HG03108 (cell line): ENCODE results near the gene TFAP2C.
"Not testable (repeated sequence)": the region's sequence is repeated elsewhere in the genome, so short reads cannot be mapped to it uniquely, and the experiment has no call there.

Source experiments
- ATAC-seq: cut with Tn5 transposase; IDR thresholded peaks from one replicate; pipeline ENCODE4 v1.9.1; 2021; ENCODE audit warnings: moderate library complexity; ENCODE audit not compliant: unreplicated experiment

The TFAP2C gene

GRCh38 chr20:56637576-56637975 is 8.5 kb downstream of the TFAP2C start:
- no peak for ATAC-seq

DNA sequence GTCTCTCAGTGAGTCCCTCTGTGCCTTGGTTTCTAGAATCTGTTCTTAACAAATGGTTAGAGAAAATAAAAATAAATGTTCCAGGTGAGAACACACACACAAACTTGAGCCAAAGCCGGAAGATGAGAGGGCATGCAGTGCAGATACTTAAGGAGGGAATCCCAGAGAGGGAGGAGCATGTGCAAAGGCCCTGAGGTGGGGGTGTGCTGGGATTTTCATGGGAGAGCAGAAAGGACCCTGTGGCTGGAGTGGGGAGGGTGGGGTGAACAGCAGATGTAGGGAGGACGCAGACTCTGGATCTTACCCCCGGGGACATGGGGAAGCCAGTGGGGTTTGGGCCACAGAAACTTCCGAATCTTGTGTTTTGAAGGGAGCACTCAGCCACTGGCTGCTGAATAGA is 17.5 kb downstream of the TFAP2C start:
- ATAC-seq, result no peak

DNA sequence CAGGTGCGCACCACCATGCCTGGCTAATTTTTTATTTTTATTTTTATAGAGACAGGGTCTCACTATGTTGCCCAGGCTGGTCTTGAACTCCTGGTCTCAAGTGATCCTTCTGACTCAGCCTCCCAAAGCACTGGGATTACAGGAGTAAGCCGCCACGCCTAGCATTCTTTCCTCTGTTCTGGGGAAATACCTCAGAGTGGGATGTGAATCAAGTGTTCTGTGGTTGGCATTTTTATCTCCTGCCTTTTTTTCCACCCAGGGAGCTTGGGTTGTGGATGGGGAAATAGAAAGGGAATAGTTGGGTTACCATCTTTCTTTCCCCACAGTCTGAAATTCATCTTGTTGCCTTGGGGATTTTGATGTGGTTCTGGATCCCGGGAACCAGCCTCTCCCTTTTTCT is 24.1 kb downstream of the TFAP2C start:
- no peak for ATAC-seq

DNA sequence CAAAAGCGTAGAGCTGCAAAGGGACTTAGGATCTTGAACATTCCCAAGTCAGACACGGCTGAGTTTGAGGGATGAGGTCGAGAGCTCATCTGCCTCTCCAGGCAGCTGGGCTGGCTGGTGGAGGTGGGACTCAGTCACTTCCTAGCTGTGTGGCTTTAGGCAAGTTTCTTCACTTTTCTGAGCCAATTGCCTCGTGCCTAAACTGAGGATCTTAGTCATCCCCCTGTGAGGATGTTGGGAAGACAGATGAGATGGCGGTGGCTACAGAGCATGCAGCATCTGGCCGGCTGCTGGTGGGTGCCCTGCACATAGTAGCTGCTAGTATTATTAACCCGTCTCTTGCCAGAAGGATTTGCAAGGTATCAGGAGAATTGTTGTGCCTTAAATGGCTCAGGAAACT is 27.5 kb downstream of the TFAP2C start:
- ATAC-seq, result no peak

DNA sequence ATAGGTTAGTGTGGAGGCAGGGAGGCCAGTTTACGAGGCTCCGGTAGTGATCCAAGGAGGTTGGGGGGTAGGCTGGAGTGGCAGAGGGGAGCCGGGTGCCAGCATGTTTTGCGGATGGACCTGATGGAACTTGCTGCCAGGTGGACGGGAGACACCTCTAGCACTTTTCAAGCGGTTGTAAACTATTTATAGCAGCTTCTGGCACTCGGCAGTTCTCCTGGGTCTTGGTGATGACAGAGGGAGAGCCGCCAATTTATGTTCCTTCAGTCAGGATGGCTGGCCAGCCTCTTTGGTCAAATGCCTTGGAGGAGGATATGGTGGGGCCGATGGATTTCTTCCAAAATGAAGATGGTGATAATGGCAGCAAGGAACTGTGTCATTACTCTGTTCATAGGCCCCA is 28.8 kb downstream of the TFAP2C start:
- ATAC-seq, result no peak

DNA sequence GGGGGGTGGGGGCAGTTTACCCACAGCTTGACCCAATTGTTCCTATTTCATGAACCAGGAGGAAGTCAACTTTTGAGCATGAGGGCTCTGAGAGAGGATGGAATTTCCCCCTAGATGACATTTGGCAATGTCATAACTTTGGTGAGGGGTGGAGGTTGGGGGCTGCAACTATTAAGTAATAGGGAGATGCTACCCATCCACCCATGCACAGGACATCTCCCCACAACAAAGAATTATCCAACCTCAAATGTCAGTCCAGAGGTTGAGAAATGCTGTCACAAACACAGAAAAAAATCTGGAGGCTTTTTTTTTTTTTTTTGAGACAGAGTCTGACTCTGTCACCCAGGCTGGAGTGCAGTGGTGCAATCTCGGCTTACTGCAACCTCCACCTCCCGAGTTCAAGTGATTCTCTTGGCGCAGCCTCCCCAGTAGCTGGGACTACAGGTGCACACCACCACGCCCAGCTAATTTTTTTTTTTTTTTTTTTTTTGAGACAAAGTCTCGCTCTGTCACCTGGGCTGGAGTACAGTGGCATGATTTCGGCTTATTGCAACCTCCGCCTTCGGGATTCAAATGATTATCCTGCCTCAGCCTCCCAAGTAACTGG is 29.3 kb downstream of the TFAP2C start:
- not testable (repeated sequence) for ATAC-seq

DNA sequence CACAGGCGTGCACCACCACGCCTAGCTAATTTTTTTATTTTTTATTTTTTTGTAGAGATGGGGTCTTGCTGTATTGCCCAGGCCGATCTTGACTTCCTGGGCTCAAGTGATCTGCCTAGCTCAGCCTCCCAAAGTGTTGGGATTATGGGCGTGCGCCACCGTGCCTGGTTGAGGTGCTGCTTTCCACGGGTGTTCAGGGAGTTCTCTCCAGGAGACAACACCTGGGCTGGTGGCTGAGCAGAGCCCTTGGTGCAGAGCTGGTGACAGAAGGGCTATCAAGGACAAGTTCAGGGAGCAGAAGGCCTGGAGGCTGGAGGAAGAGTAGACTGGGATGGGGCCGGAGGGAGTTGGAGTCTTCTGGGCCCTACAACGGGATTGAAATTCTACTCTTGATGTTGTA is 34.6 kb downstream of the TFAP2C start:
- ATAC-seq, result no peak

- ATAC-seq, result no peak
These were observed 35.7 kb downstream of the TFAP2C start for GRCh38 chr20:56664796-56665195.

DNA sequence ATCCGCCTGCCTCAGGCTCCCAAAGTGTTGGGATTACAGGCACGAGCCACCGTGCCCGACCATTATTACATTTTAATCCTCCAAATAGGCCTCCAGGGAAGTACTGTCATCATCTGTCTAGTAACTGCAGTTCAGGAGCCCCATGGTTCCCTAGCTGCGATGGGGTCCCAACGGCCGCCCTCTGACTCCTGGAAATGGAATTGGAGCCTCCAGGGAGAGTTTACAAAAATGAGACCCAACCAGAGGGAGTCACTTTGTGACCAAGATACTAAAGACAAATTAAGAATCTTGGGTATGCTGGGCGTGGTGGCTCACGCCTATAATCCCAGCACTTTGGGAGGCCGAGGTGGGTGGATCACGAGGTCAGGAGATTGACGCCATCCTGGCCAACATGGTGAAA is 36.7 kb downstream of the TFAP2C start:
- ATAC-seq, result no peak

DNA sequence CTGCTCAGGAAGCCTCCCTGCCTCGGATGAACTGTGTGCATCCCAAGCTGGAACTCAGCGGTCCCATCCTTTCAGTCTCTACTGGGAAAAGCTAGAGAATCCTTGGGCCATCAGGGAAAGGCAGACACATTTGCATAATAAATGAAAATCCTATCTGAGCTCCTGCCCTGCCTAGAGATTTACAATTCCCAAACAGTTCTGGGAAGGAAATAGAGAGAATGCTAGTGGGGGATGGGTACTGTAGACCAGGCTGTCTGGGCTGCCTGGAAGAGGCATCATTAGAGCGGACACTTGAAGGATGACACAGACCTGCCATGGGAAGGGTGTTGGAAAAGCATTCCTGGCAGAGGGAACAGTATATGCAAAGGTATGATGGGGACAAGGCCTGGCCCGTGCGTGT is 44.3 kb downstream of the TFAP2C start:
- no peak for ATAC-seq

DNA sequence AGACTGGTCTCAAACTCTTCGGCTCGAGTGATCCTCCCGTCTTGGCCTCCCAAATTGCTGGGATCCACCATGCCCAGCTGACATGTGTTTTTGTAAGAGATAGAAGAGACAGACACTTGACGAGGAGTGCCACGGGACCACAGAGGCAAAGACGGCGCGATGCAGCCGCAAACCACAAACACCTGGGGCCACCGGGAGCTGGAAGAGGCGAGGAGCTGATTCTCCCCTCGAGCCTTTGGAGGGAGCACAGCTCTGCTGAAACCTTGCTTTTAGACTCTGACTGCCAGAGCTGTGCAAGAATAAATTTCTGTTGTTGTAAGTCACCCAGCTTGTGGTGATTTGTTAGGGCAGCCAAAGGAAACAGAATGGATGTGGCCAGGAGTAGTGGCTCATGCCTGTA is 46.9 kb downstream of the TFAP2C start:
- no peak for ATAC-seq

- no peak for ATAC-seq
These were observed 47.6 kb downstream of the TFAP2C start for GRCh38 chr20:56676679-56677078.

DNA sequence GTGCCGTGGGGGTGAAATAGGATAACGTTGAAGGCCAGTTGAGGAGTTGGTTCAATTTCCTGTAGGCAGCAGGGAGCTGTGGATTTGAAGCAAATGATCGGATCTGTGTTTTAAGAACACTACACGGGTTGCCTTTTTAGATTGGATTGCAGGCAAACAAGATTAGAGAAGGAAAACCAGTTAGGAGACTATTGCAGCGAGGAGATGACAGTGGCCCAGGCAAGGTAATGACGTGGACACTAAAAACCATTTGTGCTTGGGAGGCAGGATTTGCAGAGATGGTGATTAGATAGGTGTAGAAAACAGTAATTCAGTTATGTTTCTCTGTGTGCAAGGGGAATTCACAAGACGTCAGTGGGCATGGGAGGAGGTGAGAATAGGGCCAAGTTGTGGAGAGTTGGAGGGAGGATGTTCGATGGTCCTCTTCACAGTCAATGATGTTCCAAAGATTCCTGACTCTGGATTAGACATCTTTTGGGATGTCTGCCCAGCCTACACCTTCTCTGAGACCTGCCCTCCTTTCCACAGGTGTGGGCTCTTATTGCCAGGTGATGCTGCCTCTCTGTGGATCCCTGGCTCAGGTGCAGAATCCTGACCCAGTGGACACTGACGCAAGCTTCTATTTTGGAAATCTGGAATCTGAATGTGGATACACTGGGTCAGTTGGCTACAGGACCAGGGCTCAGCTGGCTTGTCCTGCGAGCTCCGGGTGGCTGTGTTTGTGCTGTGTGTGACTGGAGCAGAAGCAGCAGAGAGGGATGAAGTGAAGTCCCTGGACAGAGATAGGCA is 54.2 kb downstream of the TFAP2C start:
- no peak for ATAC-seq

- ATAC-seq, result no peak
These were observed 56.8 kb downstream of the TFAP2C start for GRCh38 chr20:56685879-56686278.

DNA sequence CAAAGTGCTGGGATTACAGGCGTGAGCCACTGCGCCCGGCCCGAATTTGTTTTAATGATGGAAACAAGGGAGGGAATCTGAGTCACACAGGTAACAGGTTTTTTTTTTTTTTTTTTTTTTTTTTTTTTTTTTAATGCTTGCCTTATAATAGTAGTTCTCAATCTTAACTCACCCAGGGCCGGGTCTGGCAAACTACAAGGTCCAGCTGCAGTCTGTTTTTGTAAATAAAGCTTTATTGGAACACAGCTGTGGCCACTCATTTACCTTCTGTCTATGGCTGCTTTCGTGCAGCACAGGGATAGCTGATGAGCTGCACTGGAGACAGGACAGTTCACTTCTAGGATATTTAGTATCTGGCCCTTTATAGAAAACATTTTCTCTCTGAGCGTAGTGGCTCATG is 58.0 kb downstream of the TFAP2C start:
- no peak for ATAC-seq

GRCh38 chr20:56688106-56688505 is 59.0 kb downstream of the TFAP2C start:
- no peak for ATAC-seq
